Central memory CD4-positive, alpha-beta T cell (primary cell): ENCODE measurements around the gene SLC5A12.

Source experiments
- DNase-seq: peaks from one replicate; pipeline ENCODE4 v3.0.0; 2022
- total RNA-seq, 3 experiments: gene quantifications; one replicate each; lab custom pipeline; 2026; lab: John Stamatoyannopoulos, UW

Gene SLC5A12, protein sequence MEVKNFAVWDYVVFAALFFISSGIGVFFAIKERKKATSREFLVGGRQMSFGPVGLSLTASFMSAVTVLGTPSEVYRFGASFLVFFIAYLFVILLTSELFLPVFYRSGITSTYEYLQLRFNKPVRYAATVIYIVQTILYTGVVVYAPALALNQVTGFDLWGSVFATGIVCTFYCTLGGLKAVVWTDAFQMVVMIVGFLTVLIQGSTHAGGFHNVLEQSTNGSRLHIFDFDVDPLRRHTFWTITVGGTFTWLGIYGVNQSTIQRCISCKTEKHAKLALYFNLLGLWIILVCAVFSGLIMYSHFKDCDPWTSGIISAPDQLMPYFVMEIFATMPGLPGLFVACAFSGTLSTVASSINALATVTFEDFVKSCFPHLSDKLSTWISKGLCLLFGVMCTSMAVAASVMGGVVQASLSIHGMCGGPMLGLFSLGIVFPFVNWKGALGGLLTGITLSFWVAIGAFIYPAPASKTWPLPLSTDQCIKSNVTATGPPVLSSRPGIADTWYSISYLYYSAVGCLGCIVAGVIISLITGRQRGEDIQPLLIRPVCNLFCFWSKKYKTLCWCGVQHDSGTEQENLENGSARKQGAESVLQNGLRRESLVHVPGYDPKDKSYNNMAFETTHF
- 0 reads per million in 3 experiments for total RNA-seq

DNA sequence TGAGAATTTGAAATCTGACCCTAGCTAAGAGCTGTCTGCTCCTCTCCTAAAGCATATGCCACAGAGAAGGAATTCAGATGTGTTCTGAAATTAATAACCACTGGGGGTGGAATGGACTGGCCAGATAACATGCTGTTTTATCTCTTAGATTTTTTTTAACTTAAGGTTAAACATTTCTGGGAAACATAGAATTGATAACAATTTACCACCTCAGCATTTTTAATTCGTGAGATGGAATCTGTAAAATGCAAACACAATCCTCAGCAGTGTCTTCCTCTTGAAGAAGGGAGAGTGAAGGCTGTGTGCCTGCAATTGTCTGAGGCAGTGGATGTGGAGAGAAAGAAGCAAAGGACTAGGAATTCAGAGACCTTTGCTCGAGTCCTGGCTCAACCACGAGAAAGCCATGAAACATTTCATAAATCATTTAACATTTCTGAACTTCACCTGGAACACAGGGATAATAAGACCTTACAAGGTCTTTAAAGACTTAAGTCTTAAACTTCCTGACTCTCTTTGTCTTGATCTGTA is at the start of gene SLC5A12:
SLC5A12 (minus strand) TSS at position 113 of the 528 bp plus-strand sequence. CDS start 346 bp downstream, outside the sequence.
- DNase-seq, result no peak

DNA sequence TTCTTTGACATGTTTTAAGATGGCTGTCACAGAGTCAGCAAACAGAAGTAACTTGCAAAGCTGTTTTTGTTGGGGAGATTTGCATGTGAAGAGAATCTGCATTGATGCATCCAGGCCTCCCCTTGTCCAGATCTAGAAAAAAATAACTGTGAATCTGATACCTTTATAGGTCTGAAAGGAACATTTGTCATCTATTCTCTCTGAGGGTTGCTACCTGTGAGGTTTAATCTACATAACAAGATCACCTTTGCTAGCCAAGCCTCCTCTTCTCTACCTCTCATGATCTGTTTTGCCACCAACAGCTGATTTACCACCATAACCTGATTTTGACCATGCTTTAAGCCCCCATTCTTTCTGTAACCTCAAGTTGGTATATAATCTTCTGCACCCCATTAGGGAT is 47.2 kb upstream of the SLC5A12 start:
- no peak for DNase-seq

DNA sequence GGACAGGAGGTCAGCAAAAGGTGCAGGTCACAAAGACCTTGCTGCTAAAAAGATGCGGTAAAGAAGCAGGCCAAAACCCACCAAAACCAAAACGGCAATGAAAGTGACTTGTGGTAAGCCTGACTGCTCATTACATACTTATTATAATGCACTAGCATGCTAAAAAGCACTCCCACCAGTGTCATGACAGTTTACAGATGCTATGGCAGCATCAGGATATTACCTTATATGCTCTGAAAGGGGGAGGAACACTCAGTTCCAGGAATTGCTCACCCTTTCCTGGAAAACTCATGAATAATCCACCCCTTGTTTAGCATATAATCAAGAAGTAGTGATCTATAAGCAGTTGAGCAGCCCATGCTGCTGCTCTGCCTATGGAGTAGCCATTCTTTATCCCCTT is 45.2 kb upstream of the SLC5A12 start:
- DNase-seq, result no peak

DNA sequence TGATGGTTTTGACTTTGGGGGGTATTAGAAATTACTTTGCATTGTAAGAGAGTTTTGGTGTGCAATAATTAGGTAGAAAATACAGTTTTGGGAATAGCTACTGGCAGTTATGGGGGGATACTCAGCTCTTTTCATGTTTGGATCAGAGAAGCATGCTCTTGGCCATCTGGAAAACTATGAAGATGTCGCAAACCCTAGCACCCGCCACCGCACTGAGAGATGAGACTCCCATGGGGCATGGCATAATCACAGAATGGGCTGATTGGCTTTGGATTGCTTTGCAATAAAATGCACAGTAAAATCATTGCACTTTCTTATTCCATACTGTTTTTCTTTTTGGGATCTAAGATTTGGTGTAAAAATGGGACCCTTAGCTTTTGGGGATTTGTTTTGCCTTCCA is 43.5 kb upstream of the SLC5A12 start:
- no peak for DNase-seq

DNA sequence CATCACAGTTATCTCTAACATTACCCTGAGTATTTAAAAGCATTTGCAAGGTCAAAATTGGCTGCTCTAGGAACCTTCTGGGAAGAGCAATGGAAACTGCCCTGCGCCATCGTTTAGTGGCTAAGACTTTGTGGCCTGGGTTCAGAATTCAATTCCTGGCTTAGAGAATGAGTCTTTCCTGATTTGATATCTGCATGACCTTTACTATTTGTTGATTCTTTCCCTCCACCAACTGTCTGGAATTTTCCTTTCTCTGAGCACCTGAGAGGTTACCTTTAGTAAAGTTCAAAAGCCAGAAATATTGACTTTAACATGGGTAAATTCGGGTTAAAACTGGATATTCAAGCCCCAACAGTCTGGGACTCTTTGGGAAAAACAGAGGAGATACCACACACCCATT is 43.0 kb upstream of the SLC5A12 start:
- DNase-seq, result no peak

DNA sequence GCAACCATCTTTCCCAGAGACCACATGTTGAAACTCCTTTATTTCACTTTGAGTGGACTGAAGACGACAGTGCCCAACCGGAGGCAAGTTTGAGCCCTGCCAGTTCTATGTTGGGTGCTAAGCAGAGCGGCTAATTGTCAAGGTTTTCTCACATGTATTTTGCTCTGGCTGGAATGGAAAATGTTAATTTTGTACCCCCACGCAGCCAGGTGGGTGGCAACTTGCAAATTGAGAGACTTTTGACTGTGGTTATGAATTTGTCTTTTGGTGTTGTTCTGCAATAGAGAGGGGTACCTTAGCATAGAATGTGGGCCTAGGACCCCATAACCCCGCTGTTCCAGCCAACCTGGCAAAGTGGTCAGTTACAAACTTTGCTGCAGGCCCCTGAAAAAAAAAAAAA is 42.5 kb upstream of the SLC5A12 start:
- no peak for DNase-seq

DNA sequence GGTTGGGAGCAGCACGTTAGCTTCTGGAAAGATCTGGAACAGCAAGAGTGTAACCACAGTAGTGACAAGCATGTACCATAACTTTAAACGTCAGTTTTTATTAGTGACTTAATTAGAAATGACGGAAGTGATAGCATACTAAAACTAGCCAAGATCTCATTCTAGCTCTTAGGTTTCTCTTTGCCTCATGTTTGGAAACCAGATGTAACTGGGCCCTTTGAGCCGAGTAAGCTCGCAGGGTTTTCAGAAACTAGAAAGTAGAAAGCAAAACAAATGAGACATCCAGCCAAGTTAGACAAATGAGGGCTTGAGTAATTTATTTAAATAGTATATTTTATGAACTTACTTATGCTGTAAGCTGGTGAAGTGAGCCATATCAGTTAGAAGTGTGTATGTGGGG is 40.2 kb upstream of the SLC5A12 start:
- no peak for DNase-seq

DNA sequence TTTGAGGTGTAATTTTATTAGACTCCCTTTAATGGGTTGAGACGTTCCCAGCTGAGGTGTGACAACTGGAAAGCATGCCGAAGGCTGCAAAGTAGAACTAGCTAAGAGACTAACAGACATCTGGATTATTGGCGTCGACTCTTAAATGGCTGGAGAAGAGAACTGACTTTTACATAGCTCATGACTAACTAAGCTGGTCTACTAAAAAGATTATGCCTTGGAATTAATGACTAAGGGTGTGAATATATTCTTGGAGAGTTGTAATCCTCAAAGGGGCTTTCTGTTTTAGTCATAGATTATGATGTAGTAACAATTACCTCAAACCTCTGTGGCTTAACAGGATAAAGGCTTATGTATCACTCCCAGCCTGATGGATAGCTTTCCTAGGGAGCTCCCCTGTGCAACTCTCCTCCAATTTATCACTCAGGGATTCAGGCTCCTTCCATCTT is 39.5 kb upstream of the SLC5A12 start:
- DNase-seq, result no peak

DNA sequence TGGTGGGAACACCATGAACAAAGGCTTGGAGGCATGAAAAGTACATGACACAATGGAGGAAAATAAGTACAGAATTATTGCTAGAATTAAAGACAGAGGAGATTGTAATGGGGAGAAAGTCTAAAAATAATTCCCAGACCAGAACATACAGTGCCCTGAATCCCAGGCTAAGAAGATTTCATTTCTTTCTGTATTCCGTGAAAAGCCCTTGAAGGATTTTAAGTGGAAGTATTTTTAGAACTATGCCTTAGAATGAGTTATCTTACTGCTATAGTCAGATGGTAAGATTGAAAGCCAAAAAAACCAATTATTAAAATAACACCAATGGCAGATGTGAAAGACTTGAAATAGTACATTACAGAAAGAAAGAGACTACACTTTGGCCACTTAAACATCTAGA is 36.1 kb upstream of the SLC5A12 start:
- no peak for DNase-seq

DNA sequence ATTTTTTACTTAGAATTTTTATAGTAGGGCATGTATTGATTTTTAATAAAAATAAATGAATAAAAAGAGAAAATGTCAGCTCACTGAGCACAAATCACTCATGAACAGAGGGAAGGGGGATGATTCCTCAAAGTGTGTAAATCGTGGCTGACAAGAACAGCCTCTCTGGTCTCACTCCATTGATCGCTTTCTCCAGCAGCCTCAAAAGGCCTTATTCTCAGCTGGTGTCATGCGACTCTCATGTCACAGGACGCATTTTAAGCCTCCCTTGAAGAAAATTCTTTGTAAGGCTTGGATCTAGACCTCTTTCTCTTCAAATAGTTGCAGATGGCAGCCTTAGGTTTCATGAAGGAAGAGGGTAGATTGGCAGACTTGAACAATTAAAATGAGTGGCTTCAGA is 33.9 kb upstream of the SLC5A12 start:
- no peak for DNase-seq

DNA sequence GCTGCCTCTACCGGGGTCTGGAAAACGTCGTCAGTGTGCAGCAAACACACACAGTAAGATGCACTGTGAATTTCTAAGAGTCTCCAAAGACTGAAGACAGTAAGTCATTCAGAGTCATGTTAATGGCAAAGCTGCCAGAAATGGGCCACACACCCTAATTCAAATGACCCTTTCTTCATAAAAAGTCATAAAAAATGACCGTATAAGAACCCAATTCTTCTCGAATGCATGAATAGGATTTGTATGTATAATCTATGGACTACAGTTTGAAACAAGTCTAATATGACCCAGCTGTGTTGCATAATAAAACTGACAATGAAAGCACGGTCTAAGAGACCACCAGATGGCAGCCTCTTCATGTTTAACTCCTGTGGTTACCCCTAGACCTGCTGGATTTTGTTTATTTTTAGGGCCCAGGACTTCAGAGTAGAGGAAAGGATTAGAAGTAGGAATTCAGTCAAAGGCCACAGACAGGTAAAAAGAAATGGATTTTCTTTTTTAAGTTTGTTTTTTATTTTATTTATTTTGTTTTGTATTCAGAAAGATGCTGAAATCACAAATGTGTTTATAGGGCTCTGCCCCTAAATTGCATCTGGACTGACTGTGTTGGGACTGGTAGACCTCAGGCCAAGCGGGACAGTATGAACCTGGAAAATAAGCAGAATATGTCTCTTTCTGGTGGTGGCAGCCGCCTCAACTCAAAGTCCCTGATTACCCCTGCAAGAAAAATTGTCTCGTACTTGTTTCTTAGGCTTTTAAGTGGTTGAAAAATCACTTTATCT is 32.1 kb upstream of the SLC5A12 start:
- no peak for DNase-seq

DNA sequence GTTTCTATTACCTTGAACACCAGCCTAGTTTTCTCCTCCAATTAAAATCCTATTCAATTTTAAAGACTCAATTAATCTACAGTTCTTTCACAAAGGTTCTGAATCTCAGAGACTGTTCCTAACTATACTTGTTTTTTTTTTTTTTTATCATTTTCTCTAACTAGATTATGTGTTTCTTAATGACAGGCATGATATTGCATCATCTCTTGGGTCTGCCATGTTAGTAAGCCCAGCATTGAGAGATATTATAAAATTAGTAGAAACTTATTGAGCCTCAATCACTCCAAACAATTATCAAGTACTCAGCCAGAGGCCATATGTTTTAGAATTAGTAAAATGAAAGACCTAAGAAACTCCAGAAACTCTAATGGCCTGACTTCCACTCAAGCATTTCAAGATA is 28.1 kb upstream of the SLC5A12 start:
- DNase-seq, result no peak

DNA sequence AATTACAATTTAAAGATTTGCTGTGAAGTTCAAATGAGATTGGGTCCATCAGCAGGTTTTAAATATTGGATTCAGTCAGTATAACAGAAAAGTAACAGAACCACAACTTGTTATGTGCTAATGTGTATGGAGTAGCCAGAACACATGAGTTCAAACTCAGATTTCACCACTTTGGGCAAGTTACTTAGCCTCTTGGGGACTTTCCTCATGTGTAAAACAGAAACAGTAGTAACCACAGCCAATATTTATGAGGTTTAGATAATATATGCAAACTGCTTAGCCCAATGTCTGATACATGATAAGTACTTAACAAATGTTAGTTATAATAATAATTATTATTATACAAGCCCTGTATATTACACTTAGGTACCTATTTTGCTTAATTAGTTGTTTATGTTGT is 21.8 kb upstream of the SLC5A12 start:
- DNase-seq, result no peak

DNA sequence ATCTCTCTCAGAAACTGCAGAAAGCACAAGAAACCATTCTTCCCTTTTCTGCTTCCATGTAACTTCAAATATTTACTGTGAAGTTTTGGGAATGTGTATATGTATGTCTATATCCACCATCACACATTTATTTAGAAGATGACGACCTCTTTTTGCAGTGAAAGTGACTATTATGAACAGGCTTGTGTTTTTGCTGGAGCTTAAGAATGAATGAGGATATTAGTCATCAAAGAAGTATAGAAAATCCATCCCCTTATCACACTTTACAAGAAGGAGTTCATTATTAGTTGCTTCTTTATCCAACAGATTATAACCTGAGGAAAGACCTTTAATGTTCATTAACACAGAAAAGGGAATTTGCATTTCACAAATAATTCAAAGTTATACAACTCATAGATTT is 21.1 kb upstream of the SLC5A12 start:
- DNase-seq, result no peak

DNA sequence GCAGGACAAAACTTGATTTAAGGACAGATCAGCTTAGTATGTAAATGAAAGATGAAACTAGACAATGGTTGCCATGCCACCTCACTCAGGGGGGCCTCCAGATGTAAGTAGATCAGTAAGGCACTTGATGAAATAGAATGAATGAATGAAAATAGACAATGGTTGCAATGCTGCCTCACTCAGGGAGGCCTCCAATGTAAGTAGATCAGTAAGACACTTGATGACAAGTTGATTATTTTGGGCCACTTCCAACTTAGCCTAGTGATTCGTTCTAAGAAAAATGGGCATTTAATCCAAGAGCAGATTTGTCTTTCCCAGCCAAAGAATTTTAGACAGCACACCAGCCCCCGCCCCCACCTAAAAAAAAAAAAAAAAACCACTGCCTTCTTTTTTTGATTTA is 19.2 kb upstream of the SLC5A12 start:
- DNase-seq, result no peak

DNA sequence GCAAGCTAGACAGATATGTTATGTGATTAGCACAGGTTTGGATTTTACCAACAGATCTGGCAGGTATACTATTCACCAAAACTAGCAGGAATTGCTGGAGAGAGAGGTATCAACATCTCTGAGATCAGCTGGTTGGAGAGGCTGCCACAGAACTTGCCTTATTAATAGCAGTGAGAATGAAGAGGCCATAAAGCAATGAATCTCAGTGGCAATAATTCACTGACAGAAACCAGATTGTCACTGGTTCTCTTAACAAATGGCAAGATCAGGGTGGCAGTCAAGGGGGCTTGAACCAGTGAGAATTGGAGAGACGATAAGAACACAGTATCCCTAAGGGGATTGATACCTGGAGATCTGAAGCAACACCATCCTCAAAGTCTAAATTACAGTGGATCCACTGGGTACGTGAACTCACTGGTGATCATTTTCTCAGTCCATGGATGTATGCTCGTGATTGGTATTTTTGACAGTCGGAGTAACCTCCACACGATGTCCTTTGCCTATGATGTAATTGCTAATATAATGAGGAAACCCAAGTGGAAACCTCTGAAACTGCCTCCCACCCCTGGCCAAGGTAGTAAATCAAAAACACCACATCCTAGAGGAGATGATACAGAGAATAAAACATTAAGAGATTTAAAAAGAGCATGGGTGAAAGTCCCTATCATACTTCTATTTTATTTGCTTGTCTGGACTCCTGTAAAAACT is 17.7 kb upstream of the SLC5A12 start:
- no peak for DNase-seq

DNA sequence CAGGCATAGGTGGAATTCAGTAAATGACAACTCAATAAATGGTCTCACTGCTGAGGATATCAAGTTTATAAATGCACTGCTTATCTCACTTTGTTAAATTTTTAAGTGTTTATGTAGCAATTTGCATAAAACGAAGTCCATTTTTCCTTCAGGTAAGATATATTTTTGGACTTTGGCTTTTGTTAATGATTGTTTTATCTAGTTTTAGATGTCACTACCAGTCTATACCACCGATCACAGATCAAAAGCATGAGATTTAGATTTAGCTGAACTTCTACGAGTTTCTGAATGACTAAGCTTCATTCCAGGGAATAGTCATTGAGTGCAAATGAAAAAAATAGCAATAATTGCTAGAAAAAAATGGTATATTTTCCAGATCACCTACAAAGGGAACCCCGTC is 12.8 kb upstream of the SLC5A12 start:
- DNase-seq, result no peak

DNA sequence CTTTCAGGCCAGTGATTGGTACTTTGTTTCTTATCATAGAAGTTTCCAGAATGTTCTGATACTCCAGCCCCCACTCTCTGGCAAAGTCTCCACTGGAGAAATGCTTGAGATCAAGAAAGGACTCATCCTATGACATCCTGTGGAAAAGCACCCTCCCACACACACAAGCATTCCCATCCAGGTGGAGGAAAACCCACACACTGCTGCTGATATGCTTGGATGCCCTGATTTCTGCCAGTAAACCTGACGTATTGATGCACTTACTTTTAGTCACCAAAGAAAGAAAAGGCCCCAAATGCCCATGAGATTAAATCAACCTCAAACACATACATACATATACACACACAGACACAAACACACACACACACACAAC is 9.2 kb upstream of the SLC5A12 start:
- no peak for DNase-seq

DNA sequence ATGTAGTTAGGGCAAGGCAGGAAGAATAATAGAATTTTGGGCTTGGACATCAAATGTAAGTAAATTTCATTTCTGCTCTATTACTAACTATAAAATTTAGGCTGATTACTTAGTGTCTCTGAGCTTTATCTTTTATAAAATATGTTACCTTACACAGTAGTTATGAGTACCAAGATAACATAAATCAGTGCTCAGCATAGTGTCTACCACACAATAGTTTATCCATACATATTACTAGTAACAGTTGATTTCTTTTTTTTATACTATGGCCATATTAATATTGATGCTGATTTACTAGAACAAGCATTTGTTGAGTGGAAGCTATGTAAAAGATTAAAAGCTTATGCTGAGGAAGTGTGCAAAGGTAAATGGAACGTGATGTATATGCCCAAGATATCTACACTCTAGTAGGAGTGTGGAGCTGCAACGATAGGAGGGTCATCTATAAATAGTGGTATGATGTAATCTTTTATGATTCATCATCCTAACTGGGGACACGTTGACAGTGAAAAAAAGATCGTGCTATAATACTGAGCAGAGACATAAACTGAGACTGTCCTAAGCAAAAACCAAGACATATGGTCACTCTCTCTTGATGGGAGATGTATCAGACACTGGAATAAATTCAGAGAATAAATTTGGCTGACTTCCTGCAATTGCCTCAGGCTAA is 8.7 kb upstream of the SLC5A12 start:
- DNase-seq, result no peak

DNA sequence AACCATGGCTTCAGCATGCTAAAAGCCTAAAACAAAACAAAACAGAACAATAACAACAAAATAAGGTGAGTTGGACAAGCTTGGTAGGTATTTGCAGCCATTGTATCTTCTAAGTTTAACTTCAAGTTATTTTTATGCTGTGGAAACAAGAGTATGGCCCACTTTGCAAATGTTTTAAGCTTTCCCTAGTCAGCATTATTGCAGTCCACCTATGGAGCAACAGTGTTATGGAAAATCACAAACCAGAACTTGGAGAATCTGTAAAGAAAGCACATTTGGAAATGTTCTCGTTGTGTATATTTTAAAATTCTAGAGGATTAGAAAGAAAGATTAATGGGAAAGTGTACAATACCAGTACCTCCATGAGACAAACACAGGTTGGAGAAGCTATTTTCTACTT is 7.4 kb upstream of the SLC5A12 start:
- no peak for DNase-seq

DNA sequence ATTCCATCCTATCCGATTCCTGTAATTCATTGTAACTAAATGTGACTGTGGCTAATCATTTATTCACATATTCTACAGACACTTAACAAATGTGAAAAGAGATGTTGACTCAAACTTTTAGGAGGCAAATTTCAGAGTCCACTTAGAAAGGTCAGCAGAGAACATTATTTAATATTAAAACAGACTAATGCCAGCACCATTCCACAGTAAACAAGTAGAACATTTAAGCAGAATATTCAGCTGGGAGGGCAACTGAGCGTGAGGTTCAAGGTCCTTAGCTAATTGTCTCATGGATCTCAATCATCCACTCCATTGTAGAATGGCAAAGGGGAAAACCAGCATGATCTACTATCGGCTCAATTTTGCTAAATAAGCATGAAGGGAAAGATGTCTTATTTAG is 5.1 kb upstream of the SLC5A12 start:
- DNase-seq, result no peak

DNA sequence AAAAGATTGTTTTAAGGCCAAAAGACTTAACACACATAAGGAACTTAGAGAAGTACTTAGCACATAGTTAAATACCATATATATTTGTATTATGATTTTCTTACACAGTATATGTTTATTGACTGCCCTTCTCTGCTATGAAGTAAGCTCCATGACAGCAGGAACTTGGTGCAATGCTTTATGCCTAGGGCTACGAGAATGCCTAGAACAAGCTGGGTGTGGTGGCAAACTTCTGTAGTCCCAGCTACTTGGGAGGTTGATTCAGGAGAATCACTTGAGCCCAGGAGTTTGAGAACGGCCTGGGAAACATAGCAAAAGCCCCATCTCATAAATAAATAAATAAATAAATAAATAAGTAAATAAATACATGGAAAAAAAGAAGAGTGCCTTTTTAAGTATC is 1.9 kb downstream of the SLC5A12 start:
- DNase-seq, result no peak
